Cardiac muscle cell (in vitro differentiated cells and primary cell): Measurements from ENCODE around the gene TMEM132A. TPM values are rescaled to one million over a fixed set of nuclear protein-coding genes. Genes with fewer than 3 reads are reported as not detected.

Experiments used
- DNase-seq, 2 donors: peaks; one replicate each; pipeline versions ENCODE4 v3.0.0 to v3.0.0-alpha.2; 2010 to 2017; ENCODE audit warnings: low read depth in 1 of 2, low spot score in 1 of 2
- H3K27ac ChIP-seq: fragments of 200-600 bp; sonication (generic); 2 replicates; pipeline ENCODE4 v1.5.1; 2016
- H3K27me3 ChIP-seq: fragments of 200-600 bp; sonication (generic); 2 replicates; pipeline ENCODE4 v1.6.0; 2016; ENCODE audit warnings: control low read depth
- H3K36me3 ChIP-seq: fragments of 200-600 bp; sonication (generic); 2 replicates; pipeline ENCODE4 v1.5.1; 2016; ENCODE audit warnings: control low read depth
- H3K4me1 ChIP-seq: fragments of 200-600 bp; sonication (generic); 2 replicates; pipeline ENCODE4 v1.8.1; 2017; ENCODE audit warnings: low read depth, mild to moderate bottlenecking, mixed run types
- H3K4me3 ChIP-seq: fragments of 200-600 bp; sonication (generic); 2 replicates; pipeline ENCODE4 v1.5.1; 2016; ENCODE audit warnings: mild to moderate bottlenecking
- H3K9me3 ChIP-seq: fragments of 200-600 bp; sonication (generic); 2 replicates; pipeline ENCODE4 v1.5.1; 2017; ENCODE audit warnings: low read depth, mild to moderate bottlenecking, control low read depth
- polyA plus RNA-seq: library from polyadenylated mRNA; unstranded; fragments of >200 nt; fragmentation: Nextera tagmentation; extraction: Ambion mirVana; gene quantifications from 2 replicates; pipeline ENCODE4 v1.2.1, GENCODE V29; 2016
- total RNA-seq: library from RNA; depleted of rRNA; stranded (reverse); fragments of >200 nt; gene quantifications from 2 replicates; pipeline ENCODE4 v1.2.3, GENCODE V29; 2016
- TF ChIP-seq, protein P1 (sequence below): IDR thresholded peaks from 2 replicates; pipeline ENCODE4 v1.5.1; 2012; ENCODE audit warnings: low read depth, mild to moderate bottlenecking, low read length

Gene TMEM132A
- total and polyA plus RNA-seq, 2 experiments from 2014 or later: 154 to 176 TPM

DNA sequence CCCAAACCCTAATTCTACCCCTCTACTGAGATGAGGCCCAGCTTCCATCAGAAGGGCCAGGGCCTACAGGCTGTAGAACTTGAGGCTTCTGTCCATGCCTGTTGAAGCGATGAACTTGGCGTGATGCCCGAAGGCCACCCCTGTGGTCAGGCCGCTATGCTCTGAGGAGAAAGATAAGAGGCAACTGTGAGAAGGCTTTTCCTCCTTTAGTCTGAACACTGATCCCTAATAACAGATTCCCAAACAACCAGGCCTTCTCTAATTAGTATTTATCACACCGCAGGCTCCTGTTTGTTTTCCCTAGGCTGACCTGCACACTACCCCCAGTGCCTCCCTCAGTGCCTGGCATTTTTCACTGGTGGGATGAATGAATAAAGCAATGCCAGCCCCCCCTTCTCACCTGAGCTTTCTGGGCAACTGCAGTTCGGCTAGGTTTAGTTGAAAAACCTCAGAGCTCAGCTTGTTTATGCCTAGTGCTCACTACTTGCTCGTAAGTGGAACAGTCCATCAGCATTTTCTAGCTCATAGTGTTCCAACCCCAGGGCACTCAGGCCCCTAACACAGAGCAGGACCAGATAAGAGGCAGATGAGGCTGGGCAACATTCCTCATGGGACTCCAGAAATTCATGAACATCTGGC is 33.0 kb upstream of the TMEM132A start:
- no peak overlapping the region for H3K4me3 ChIP-seq
- no peaks in the 10 kb centered on the region for H3K4me1 ChIP-seq
- peaks cover 27% of the 10 kb centered on the region for H3K36me3 ChIP-seq
- H3K9me3 ChIP-seq: no peaks in the 10 kb centered on the region
- TF ChIP-seq, protein P1, sequence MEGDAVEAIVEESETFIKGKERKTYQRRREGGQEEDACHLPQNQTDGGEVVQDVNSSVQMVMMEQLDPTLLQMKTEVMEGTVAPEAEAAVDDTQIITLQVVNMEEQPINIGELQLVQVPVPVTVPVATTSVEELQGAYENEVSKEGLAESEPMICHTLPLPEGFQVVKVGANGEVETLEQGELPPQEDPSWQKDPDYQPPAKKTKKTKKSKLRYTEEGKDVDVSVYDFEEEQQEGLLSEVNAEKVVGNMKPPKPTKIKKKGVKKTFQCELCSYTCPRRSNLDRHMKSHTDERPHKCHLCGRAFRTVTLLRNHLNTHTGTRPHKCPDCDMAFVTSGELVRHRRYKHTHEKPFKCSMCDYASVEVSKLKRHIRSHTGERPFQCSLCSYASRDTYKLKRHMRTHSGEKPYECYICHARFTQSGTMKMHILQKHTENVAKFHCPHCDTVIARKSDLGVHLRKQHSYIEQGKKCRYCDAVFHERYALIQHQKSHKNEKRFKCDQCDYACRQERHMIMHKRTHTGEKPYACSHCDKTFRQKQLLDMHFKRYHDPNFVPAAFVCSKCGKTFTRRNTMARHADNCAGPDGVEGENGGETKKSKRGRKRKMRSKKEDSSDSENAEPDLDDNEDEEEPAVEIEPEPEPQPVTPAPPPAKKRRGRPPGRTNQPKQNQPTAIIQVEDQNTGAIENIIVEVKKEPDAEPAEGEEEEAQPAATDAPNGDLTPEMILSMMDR: no peak
- H3K27ac ChIP-seq: no peak overlapping the region
- DNase-seq: peak; percentile 23 to 79
- H3K27me3 ChIP-seq: no peaks in the 10 kb centered on the region

DNA sequence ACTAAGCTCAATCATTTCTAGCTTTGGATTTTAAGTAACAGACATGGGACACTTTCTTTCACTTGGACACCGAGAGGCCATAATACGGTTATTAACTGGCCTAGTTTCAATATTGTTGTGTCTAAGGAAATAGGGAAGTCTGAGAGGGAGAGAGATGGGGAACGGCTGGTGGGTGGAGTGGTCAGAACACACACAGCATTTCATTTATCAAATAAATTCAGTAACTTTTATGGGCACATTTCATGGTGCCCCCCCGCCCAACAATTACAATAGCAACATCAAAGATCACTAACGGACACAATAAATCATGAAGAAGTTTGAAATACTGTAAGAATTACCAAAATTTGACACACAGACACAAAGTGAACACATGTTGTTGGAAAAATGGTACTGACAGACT is 28.6 kb upstream of the TMEM132A start:
- no peaks in the 10 kb centered on the region for H3K4me1 ChIP-seq
- no peaks in the 10 kb centered on the region for H3K9me3 ChIP-seq
- H3K27ac ChIP-seq: no peak overlapping the region
- TF ChIP-seq, protein P1: no peak
- DNase-seq: no peak
- H3K27me3 ChIP-seq: no peaks in the 10 kb centered on the region
- H3K4me3 ChIP-seq: no peak overlapping the region
- peaks cover 64% of the 10 kb centered on the region for H3K36me3 ChIP-seq

DNA sequence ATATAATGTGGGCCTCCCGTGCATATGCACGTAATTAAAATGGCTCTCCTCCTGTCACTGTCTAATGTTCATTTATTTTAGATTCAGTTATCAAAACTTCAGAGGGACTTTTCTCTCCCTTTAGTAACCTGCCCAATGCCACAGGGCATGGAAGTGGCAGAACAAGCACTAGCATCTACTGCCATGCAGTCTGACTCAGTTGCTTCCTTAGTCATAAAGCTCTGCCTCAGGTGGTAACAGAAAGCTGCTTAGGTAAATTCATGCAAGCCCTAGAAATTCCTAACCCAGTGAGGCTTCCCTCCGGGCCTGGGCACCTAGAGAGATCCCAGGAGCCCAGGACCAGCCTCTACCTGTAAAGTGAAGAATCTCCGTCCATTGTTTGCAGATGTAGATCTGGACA is 26.8 kb upstream of the TMEM132A start:
- Histone ChIP-seq H3K4me3 (no peak overlapping the region), H3K4me1 (no peaks in the 10 kb centered on the region), H3K27ac (no peak overlapping the region), H3K36me3 (peaks cover 67% of the 10 kb centered on the region), H3K9me3 (no peaks in the 10 kb centered on the region), H3K27me3 (no peaks in the 10 kb centered on the region)
- TF ChIP-seq, protein P1: no peak
- no peak for DNase-seq

DNA sequence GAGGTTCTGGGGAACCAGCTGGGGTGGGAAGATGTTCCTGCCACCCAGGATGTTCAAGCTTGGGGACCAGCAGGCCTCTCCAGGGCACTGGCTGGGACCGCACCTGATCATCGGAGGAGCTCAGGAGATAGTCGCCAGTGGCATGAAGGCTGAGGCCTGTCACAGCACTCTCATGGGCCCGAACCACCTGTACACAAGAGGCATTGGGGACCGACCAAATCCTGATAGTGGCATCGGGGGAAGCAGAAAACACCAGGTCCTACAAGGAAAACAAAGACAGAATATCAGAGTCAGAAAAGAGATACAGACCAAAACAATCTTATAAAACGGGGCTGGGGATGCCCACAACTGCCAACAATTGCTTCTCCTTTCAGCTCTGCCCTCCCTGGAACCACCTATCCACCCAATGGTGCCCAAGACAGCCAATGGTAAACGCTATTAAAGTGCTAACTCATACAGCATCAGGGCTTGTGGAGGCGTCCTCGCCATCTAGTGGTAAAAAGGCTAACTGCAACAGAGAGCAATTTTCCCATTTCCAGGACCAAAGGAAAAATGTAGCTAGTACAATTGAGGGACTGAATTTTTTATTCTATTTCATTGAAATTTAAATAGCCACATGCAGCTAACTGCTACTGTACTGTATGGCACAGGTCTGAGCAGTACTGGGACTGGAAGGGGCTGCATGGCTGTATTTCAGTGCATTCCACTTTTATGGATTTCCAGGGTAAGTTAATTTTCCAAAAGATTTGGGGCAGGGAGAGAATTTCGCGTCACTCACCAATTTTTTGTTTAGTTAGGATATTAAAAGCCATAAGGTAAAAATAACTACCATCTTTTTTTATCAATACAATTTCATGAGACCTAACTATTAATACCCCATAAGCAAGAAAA is 25.0 kb upstream of the TMEM132A start:
- peak; percentile 62 to 77 for DNase-seq
- no peaks in the 10 kb centered on the region for H3K9me3 ChIP-seq
- no peak overlapping the region for H3K27ac ChIP-seq
- H3K4me3 ChIP-seq: no peak overlapping the region
- no peaks in the 10 kb centered on the region for H3K4me1 ChIP-seq
- H3K27me3 ChIP-seq: no peaks in the 10 kb centered on the region
- peaks cover 57% of the 10 kb centered on the region for H3K36me3 ChIP-seq
- TF ChIP-seq, protein P1: peak; percentile 97

DNA sequence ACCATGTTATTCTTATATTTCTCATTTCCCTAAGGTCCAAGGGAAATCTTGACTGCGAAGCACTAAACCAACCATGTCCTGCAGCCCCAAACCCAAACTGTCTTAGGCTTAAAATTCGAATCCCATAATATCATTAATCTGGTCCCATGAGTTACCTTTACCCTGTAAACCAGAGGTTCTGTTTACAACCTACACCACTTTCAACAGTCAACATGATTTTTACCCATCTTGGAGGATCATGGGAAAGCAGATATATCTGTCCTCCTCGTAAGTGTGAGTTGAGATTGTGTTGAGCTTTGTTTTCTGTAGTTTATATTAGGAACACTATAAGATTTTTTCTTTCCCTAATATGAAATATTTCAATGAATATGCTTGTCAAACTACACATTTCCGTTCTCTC is 24.3 kb upstream of the TMEM132A start:
- H3K4me1 ChIP-seq: no peaks in the 10 kb centered on the region
- H3K27ac ChIP-seq: no peak overlapping the region
- H3K36me3 ChIP-seq: peaks cover 52% of the 10 kb centered on the region
- no peaks in the 10 kb centered on the region for H3K27me3 ChIP-seq
- no peak for DNase-seq
- H3K4me3 ChIP-seq: no peak overlapping the region
- no peaks in the 10 kb centered on the region for H3K9me3 ChIP-seq
- TF ChIP-seq, protein P1: no peak
